SK-N-SH (cell line): ENCODE results near the gene RUFY4. TPM values are rescaled to one million over a fixed set of nuclear protein-coding genes. Genes with fewer than 3 reads are reported as not detected.

ENCODE experiments used
- CTCF ChIA-PET: fragments of 300-600, 350-600 bp; formaldehyde crosslinking; extraction: SDS; loops from one replicate; lab custom pipeline; 2021; lab: Yijun Ruan, JAX
- POLR2A ChIA-PET: fragments of 350-600 bp; sonication (Branson Sonifier 250); formaldehyde crosslinking; extraction: SDS; loops from one replicate; lab custom pipeline; 2020; ENCODE audit warnings: antibody characterized with exemption, inconsistent platforms; lab: Yijun Ruan, JAX
- DNase-seq: peaks from one replicate; pipeline ENCODE4 v3.0.0; 2012
- H2AFZ ChIP-seq: fragments of 200-600 bp; sonication (generic); 2 replicates; pipeline ENCODE4 v1.8.1; 2016; ENCODE audit warnings: antibody characterized with exemption, mild to moderate bottlenecking, low read depth
- H3F3A ChIP-seq: fragments of 200-600 bp; sonication (generic); replicated peaks from 2 replicates; pipeline ENCODE3; 2016; ENCODE audit warnings: antibody characterized with exemption, mild to moderate bottlenecking; ENCODE audit not compliant: insufficient read depth
- H3K27ac ChIP-seq, 2 experiments: fragments of 200-500 bp in 1 of 2; fragments of 200-600 bp in 1 of 2; sonication (Bioruptor generic) in 1 of 2; sonication (generic), shearing (Covaris generic) in 1 of 2; 2 replicates each; pipeline versions ENCODE4 v1.5.1 to v1.6.1; 2014 to 2016; ENCODE audit warnings: low read depth in 2 of 2, inconsistent platforms in 1 of 2, low read length in 1 of 2, mild to moderate bottlenecking in 1 of 2, mixed read lengths in 1 of 2
- H3K27me3 ChIP-seq: fragments of 200-600 bp; sonication (generic), shearing (Covaris generic); 2 replicates; pipeline ENCODE4 v1.6.1; 2016; ENCODE audit warnings: mixed run types; ENCODE audit not compliant: insufficient read depth
- H3K36me3 ChIP-seq, 2 experiments: fragments of 200-500 bp in 1 of 2; fragments of 200-600 bp in 1 of 2; sonication (Bioruptor generic) in 1 of 2; sonication (generic) in 1 of 2; replicated peaks in 1 of 2; 2 replicates each; pipeline versions ENCODE3 to v1.5.1; 2014 to 2016; ENCODE audit warnings: low read length in 1 of 2, mild to moderate bottlenecking in 1 of 2; ENCODE audit not compliant: insufficient read depth in 2 of 2, control insufficient read depth in 1 of 2
- H3K4me1 ChIP-seq, 2 experiments: fragments of 200-500 bp in 1 of 2; fragments of 200-600 bp in 1 of 2; sonication (Bioruptor generic) in 1 of 2; sonication (generic), shearing (Covaris generic) in 1 of 2; 2 replicates each; pipeline versions ENCODE4 v1.5.1 to v1.6.1; 2014 to 2016; ENCODE audit warnings: low read depth in 1 of 2, low read length in 1 of 2, mixed run types in 1 of 2; ENCODE audit not compliant: insufficient read depth in 2 of 2, control insufficient read depth in 1 of 2
- H3K4me2 ChIP-seq: fragments of 200-600 bp; sonication (generic), shearing (Covaris generic); 2 replicates; pipeline ENCODE4 v1.6.1; 2017; ENCODE audit warnings: mixed run types
- H3K4me3 ChIP-seq, 2 experiments: fragments of 200-500 bp in 1 of 2; fragments of 200-600 bp in 1 of 2; sonication (Bioruptor generic) in 1 of 2; sonication (generic), shearing (Covaris generic) in 1 of 2; 2 replicates each; pipeline versions ENCODE4 v1.5.1 to v1.8.1; 2014 to 2016; ENCODE audit warnings: low read depth in 2 of 2, inconsistent platforms in 1 of 2, low read length in 1 of 2, mild to moderate bottlenecking in 1 of 2, mixed read lengths in 1 of 2, moderate library complexity in 1 of 2
- H3K79me2 ChIP-seq: fragments of 200-600 bp; sonication (generic); 2 replicates; pipeline ENCODE4 v1.8.1; 2017; ENCODE audit warnings: mild to moderate bottlenecking; ENCODE audit not compliant: insufficient read depth
- H3K9ac ChIP-seq: fragments of 200-600 bp; sonication (generic); 2 replicates; pipeline ENCODE4 v1.6.1; 2017; ENCODE audit warnings: mixed run types
- H3K9me2 ChIP-seq: fragments of 200-600 bp; sonication (generic); 2 replicates; pipeline ENCODE4 v1.6.1; 2017; ENCODE audit warnings: mixed run types
- H3K9me3 ChIP-seq: fragments of 200-600 bp; sonication (generic); 2 replicates; pipeline ENCODE4 v1.6.1; 2017; ENCODE audit warnings: mixed run types, mild to moderate bottlenecking, moderate library complexity
- H4K20me1 ChIP-seq: fragments of 200-600 bp; sonication (generic); 2 replicates; pipeline ENCODE4 v1.6.1; 2017; ENCODE audit warnings: mild to moderate bottlenecking, mixed run types; ENCODE audit not compliant: insufficient read depth
- CHD2 ChIP-seq: fragments of 150-350 bp; IDR thresholded peaks from 2 replicates; pipeline ENCODE4 v1.6.1; 2018; ENCODE audit warnings: low read length; ENCODE audit not compliant: partially characterized antibody
- ELF1 ChIP-seq: IDR thresholded peaks from 2 replicates; pipeline ENCODE4 v1.4.0; 2012
- FOSL2 ChIP-seq: IDR thresholded peaks from 2 replicates; pipeline ENCODE4 v1.4.0; 2012; ENCODE audit warnings: low read depth, mild to moderate bottlenecking, moderate library complexity, borderline replicate concordance
- MXI1 ChIP-seq: IDR thresholded peaks from 2 replicates; pipeline ENCODE4 v1.6.1; 2012; ENCODE audit warnings: mild to moderate bottlenecking, low read depth, low read length, improper control_type of control experiment
- NFIC ChIP-seq: IDR thresholded peaks from 2 replicates; pipeline ENCODE4 v1.4.0; 2012; ENCODE audit warnings: borderline replicate concordance
- NRF1 ChIP-seq: IDR thresholded peaks from 2 replicates; pipeline ENCODE4 v1.6.1; 2012; ENCODE audit warnings: low read depth, mild to moderate bottlenecking, low read length
- RCOR1 ChIP-seq: fragments of 150-350 bp; IDR thresholded peaks from 2 replicates; pipeline ENCODE4 v1.6.1; 2017; ENCODE audit warnings: antibody characterized with exemption, low read length
- RFX5 ChIP-seq: IDR thresholded peaks from 2 replicates; pipeline ENCODE4 v1.6.1; 2012; ENCODE audit warnings: mild to moderate bottlenecking, improper control_type of control experiment, low read length
- TAF1 ChIP-seq: IDR thresholded peaks from 2 replicates; pipeline ENCODE4 v1.6.1; 2012; ENCODE audit warnings: low read depth, mild to moderate bottlenecking, low read length, moderate library complexity, borderline replicate concordance
- YY1 ChIP-seq: IDR thresholded peaks from 2 replicates; pipeline ENCODE4 v1.4.0; 2012; ENCODE audit warnings: low read depth, mild to moderate bottlenecking
- WGBS: methylation state at CpG from one replicate; pipeline ENCODE4 v1.1.6; 2017; ENCODE audit warnings: low lambda C conversion rate; 5-methylcytosine and 5-hydroxymethylcytosine counted together
- polyA plus RNA-seq, 3 experiments: library from polyadenylated mRNA; depleted of rRNA; stranded (reverse); fragments of >200 nt; gene quantifications; 2 replicates each; pipeline ENCODE4 v1.2.3, GENCODE V29; 2012
- TF ChIP-seq, protein P1 (sequence below): IDR thresholded peaks from 2 replicates; pipeline ENCODE4; 2012
- TF ChIP-seq, protein P2 (sequence below): IDR thresholded peaks from 2 replicates; pipeline ENCODE4 v1.4.0; 2012; ENCODE audit warnings: low read depth, borderline replicate concordance
- TF ChIP-seq, protein P3 (sequence below): IDR thresholded peaks from 2 replicates; pipeline ENCODE4 v1.4.0; 2012; ENCODE audit warnings: low read depth

RUFY4 gene
- polyA plus RNA-seq, 1 of the 3 experiments (the other 2 are of a cell fraction), result not detected

DNA sequence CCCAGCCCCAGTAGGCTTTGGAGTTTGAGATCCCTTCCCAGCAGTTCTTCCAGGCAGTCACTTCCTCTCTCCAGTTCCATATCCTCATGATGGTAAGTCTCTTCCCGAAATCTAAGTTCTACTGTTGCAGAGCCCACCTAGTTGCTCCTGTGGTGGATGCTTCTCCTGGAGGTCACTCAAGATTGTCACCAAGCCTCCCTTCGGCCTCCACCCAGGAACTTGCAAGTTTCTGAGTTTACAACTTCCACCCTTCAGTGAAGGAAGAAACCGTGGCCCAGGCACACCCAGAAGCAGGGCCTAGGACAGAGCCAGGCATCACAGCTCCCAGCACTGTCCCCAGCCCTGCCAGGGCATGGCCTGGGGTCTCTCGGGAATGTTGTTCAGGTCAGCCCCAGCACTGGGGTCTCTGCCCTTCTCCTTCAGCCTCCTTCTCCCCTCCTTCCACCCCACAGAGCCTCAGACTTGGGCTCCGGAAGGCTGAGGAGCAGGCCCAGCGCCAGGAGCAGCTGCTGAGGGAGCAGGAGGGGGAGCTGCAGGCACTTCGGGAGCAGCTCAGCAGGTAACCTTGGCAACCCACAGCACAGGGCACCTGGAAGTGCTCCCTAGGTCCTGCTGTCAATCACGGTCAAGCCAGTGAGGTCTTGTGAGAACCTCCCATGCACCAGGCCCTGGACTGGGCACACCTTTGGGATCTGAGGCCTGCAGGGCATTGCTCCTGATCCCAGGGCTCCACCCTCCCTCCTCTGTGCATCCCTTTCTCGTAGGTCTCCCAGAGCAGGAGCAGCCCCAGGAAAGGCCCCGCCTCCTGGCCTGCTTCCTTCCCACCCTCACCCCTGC lies 7.1 kb downstream of the RUFY4 start:
- H3K4me2 ChIP-seq, result no peak overlapping the region
- H4K20me1 ChIP-seq, result no peaks in the 10 kb centered on the region
- no peaks in the 10 kb centered on the region for H3K36me3 ChIP-seq
- H3K9me2 ChIP-seq, result no peaks in the 10 kb centered on the region
- H3K9ac ChIP-seq, result no peak overlapping the region
- ChIA-PET POLR2A (no interaction called here), CTCF (interaction anchor here (3.2 to 15.8 kb wide), 2 partner anchors 7 to 288 kb away, joined by 17 to 217 read pairs; partner anchors contain the start of gene RUFY4)
- H3K4me3 ChIP-seq, result no peak overlapping the region
- TF ChIP-seq, protein P1, sequence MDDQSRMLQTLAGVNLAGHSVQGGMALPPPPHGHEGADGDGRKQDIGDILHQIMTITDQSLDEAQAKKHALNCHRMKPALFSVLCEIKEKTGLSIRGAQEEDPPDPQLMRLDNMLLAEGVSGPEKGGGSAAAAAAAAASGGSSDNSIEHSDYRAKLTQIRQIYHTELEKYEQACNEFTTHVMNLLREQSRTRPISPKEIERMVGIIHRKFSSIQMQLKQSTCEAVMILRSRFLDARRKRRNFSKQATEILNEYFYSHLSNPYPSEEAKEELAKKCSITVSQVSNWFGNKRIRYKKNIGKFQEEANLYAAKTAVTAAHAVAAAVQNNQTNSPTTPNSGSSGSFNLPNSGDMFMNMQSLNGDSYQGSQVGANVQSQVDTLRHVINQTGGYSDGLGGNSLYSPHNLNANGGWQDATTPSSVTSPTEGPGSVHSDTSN, result no peak
- no peak for TF ChIP-seq ELF1
- no peak for TF ChIP-seq YY1
- no peak for TF ChIP-seq MXI1
- no peak for TF ChIP-seq FOSL2
- TF ChIP-seq RCOR1, result no peak
- TF ChIP-seq TAF1, result no peak
- H3K27ac ChIP-seq, result no peak overlapping the region
- H3F3A ChIP-seq, result no peaks in the 10 kb centered on the region
- WGBS, result 74% methylated on average over 4 of the region's 10 CpGs
- no peak overlapping the region for H2AFZ ChIP-seq
- no peak for DNase-seq
- no peaks in the 10 kb centered on the region for H3K9me3 ChIP-seq
- peaks cover 10% of the 10 kb centered on the region; the same call in 1 of the 2 replicates for H3K27me3 ChIP-seq
- H3K79me2 ChIP-seq, result no peaks in the 10 kb centered on the region
- no peaks in the 10 kb centered on the region; a peak in 1 of 4 replicates for H3K4me1 ChIP-seq

DNA sequence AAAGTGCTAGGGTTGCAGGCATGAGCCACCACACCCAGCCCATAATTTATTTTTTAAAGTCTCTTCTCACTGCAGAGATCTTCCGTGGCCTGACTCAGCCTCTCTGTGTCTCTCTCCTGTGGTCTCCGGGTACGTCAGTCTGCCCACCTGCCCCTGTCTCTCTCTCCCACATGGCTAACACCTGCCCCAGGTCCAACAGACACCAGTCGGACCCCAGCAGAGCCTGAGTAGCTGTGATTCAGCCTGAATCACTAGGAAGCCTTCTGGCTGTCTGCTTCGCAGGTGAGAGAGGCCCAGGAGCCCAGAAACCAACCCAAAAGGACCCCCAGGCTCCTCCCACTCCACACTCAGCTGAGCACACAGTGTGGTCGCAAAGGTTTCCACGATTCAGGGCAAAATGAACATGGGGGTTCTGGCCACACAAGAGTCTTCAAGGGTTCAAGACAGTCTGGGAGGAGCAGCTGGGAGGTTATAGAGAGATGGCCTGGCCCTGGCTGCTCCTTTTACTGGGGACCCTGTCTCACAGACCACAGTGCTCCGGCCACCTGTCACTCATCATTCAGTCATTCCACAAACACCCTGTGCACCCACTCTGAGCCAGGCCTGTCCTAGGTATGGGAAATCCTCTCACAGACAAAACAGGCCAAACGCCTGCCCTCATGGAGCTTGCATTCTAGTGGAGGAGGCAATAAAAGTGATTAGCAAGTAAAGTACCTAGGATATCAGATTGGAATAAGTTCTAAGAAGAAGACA lies 8.6 kb downstream of the RUFY4 start:
- no peak overlapping the region for H3K4me3 ChIP-seq
- DNase-seq, result no peak
- TF ChIP-seq, protein P2, sequence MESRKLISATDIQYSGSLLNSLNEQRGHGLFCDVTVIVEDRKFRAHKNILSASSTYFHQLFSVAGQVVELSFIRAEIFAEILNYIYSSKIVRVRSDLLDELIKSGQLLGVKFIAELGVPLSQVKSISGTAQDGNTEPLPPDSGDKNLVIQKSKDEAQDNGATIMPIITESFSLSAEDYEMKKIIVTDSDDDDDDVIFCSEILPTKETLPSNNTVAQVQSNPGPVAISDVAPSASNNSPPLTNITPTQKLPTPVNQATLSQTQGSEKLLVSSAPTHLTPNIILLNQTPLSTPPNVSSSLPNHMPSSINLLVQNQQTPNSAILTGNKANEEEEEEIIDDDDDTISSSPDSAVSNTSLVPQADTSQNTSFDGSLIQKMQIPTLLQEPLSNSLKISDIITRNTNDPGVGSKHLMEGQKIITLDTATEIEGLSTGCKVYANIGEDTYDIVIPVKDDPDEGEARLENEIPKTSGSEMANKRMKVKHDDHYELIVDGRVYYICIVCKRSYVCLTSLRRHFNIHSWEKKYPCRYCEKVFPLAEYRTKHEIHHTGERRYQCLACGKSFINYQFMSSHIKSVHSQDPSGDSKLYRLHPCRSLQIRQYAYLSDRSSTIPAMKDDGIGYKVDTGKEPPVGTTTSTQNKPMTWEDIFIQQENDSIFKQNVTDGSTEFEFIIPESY, result no peak
- TF ChIP-seq RCOR1 (no peak), NRF1 (no peak), NFIC (no peak), CHD2 (no peak), TAF1 (no peak), RFX5 (no peak)
- TF ChIP-seq, protein P3, sequence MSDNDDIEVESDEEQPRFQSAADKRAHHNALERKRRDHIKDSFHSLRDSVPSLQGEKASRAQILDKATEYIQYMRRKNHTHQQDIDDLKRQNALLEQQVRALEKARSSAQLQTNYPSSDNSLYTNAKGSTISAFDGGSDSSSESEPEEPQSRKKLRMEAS, result no peak
- H3K36me3 ChIP-seq, result no peaks in the 10 kb centered on the region
- POLR2A ChIA-PET, result no interaction called here
- no peaks in the 10 kb centered on the region for H3K79me2 ChIP-seq
- no peaks in the 10 kb centered on the region for H3F3A ChIP-seq
- CTCF ChIA-PET, result interaction anchor here (0.8 to 3.2 kb wide), 2 partner anchors 9 to 292 kb away, joined by 3 to 17 read pairs; partner anchors contain the start of gene RUFY4
- H3K9ac ChIP-seq, result no peak overlapping the region
- WGBS, result 58% methylated on average over 7 of the region's 9 CpGs
- H2AFZ ChIP-seq, result no peak overlapping the region
- no peak overlapping the region for H3K4me2 ChIP-seq
- H3K27ac ChIP-seq, result no peak overlapping the region
- H4K20me1 ChIP-seq, result no peaks in the 10 kb centered on the region
- H3K4me1 ChIP-seq, result no peaks in the 10 kb centered on the region; a peak in 1 of 4 replicates
- H3K9me3 ChIP-seq, result no peaks in the 10 kb centered on the region
- peaks cover 5% of the 10 kb centered on the region; the same call in 1 of the 2 replicates for H3K27me3 ChIP-seq
- H3K9me2 ChIP-seq, result no peaks in the 10 kb centered on the region
